Activated T-cell treated with anti-CD3 and anti-CD28 coated beads, Interleukin-2, amount 50 U/mL, for 24 hours (primary cell): ENCODE data around the gene TULP4.

ENCODE experiments used
- DNase-seq: peaks from one replicate; pipeline ENCODE4 v3.0.0-alpha.2; 2020
- H3K27ac Mint-ChIP-seq: 2 replicates; pipeline ENCODE4 v1.8.0; 2020; ENCODE audit warnings: mild to moderate bottlenecking, mixed read lengths
- H3K27me3 Mint-ChIP-seq: 2 replicates; pipeline ENCODE4 v1.8.0; 2020; ENCODE audit warnings: mixed read lengths
- H3K36me3 Mint-ChIP-seq: 2 replicates; pipeline ENCODE4 v1.8.0; 2020; ENCODE audit warnings: low read depth, mixed read lengths
- H3K4me1 Mint-ChIP-seq: 2 replicates; pipeline ENCODE4 v1.8.0; 2020; ENCODE audit warnings: low read depth, mixed read lengths
- H3K4me3 Mint-ChIP-seq: 2 replicates; pipeline ENCODE4 v1.8.0; 2020; ENCODE audit warnings: mild to moderate bottlenecking, moderate library complexity, mixed read lengths
- H3K9me3 Mint-ChIP-seq: 2 replicates; pipeline ENCODE4 v1.8.0; 2020; ENCODE audit warnings: mixed read lengths

Gene TULP4

GRCh38 chr6:158497620-158498019 is 185.4 kb downstream of the TULP4 start:
- no peak overlapping the region for H3K27ac Mint-ChIP-seq
- no peaks in the 10 kb centered on the region for H3K4me1 Mint-ChIP-seq
- no peaks in the 10 kb centered on the region for H3K27me3 Mint-ChIP-seq
- H3K36me3 Mint-ChIP-seq, result peaks cover 61% of the 10 kb centered on the region
- H3K4me3 Mint-ChIP-seq, result no peak overlapping the region
- no peaks in the 10 kb centered on the region for H3K9me3 Mint-ChIP-seq
- no peak for DNase-seq

GRCh38 chr6:158498362-158498761 is 186.1 kb downstream of the TULP4 start:
- Mint-ChIP-seq H3K4me1 (no peaks in the 10 kb centered on the region), H3K27ac (no peak overlapping the region), H3K4me3 (no peak overlapping the region), H3K27me3 (no peaks in the 10 kb centered on the region), H3K9me3 (no peaks in the 10 kb centered on the region), H3K36me3 (peaks cover 63% of the 10 kb centered on the region)
- DNase-seq, result no peak

GRCh38 chr6:158499601-158500000 is 187.3 kb downstream of the TULP4 start:
- DNase-seq, result no peak
- H3K4me3 Mint-ChIP-seq, result no peak overlapping the region
- no peaks in the 10 kb centered on the region for H3K27me3 Mint-ChIP-seq
- H3K36me3 Mint-ChIP-seq, result peaks cover 57% of the 10 kb centered on the region
- no peaks in the 10 kb centered on the region for H3K9me3 Mint-ChIP-seq
- no peaks in the 10 kb centered on the region for H3K4me1 Mint-ChIP-seq
- H3K27ac Mint-ChIP-seq, result no peak overlapping the region

GRCh38 chr6:158500016-158500735 is 187.9 kb downstream of the TULP4 start:
- H3K4me3 Mint-ChIP-seq, result no peak overlapping the region
- H3K27me3 Mint-ChIP-seq, result no peaks in the 10 kb centered on the region
- no peak overlapping the region for H3K27ac Mint-ChIP-seq

GRCh38 chr6:158501360-158502262 is 189.3 kb downstream of the TULP4 start:
- peaks cover 58% of the 10 kb centered on the region for H3K36me3 Mint-ChIP-seq

More at GRCh38 chr6:158500016-158500735, 187.9 kb downstream of the TULP4 start:
- Mint-ChIP-seq H3K36me3 (peaks cover 57% of the 10 kb centered on the region), H3K9me3 (no peaks in the 10 kb centered on the region), H3K4me1 (no peaks in the 10 kb centered on the region)
- no peak for DNase-seq

GRCh38 chr6:158502263-158502950 is 190.1 kb downstream of the TULP4 start:
- no peak for DNase-seq
- no peak overlapping the region for H3K27ac Mint-ChIP-seq
- H3K36me3 Mint-ChIP-seq, result peaks cover 63% of the 10 kb centered on the region
- H3K4me3 Mint-ChIP-seq, result no peak overlapping the region
- no peaks in the 10 kb centered on the region for H3K27me3 Mint-ChIP-seq
- no peaks in the 10 kb centered on the region for H3K9me3 Mint-ChIP-seq
- no peaks in the 10 kb centered on the region for H3K4me1 Mint-ChIP-seq

More at GRCh38 chr6:158501360-158502262, 189.3 kb downstream of the TULP4 start:
- Mint-ChIP-seq H3K9me3 (no peaks in the 10 kb centered on the region), H3K4me1 (no peaks in the 10 kb centered on the region), H3K27me3 (no peaks in the 10 kb centered on the region), H3K27ac (no peak overlapping the region), H3K4me3 (no peak overlapping the region)
- no peak for DNase-seq

GRCh38 chr6:158503222-158503621 is 191.0 kb downstream of the TULP4 start:
- H3K4me1 Mint-ChIP-seq, result no peaks in the 10 kb centered on the region
- no peak overlapping the region for H3K4me3 Mint-ChIP-seq
- H3K27me3 Mint-ChIP-seq, result no peaks in the 10 kb centered on the region
- no peak overlapping the region for H3K27ac Mint-ChIP-seq
- H3K36me3 Mint-ChIP-seq, result peaks cover 64% of the 10 kb centered on the region
- DNase-seq, result no peak
- H3K9me3 Mint-ChIP-seq, result no peaks in the 10 kb centered on the region

GRCh38 chr6:158503846-158504245 is 191.6 kb downstream of the TULP4 start:
- Mint-ChIP-seq H3K4me3 (no peak overlapping the region), H3K27me3 (no peaks in the 10 kb centered on the region), H3K9me3 (no peaks in the 10 kb centered on the region), H3K36me3 (peaks cover 59% of the 10 kb centered on the region), H3K4me1 (no peaks in the 10 kb centered on the region), H3K27ac (no peak overlapping the region)
- no peak for DNase-seq

- peaks cover 48% of the 10 kb centered on the region for H3K36me3 Mint-ChIP-seq
- DNase-seq, result no peak
- no peaks in the 10 kb centered on the region for H3K27me3 Mint-ChIP-seq
- H3K4me1 Mint-ChIP-seq, result no peaks in the 10 kb centered on the region
- no peak overlapping the region for H3K27ac Mint-ChIP-seq
- H3K4me3 Mint-ChIP-seq, result no peak overlapping the region
- no peaks in the 10 kb centered on the region for H3K9me3 Mint-ChIP-seq
These were observed 192.9 kb downstream of the TULP4 start for GRCh38 chr6:158505194-158505593.

- peak overlapping the region; percentile 12 for H3K27ac Mint-ChIP-seq
- no peaks in the 10 kb centered on the region for H3K27me3 Mint-ChIP-seq
- DNase-seq, result no peak
- H3K4me3 Mint-ChIP-seq, result no peak overlapping the region
- H3K9me3 Mint-ChIP-seq, result no peaks in the 10 kb centered on the region
- no peaks in the 10 kb centered on the region for H3K4me1 Mint-ChIP-seq
- H3K36me3 Mint-ChIP-seq, result peaks cover 36% of the 10 kb centered on the region
These were observed 194.3 kb downstream of the TULP4 start for GRCh38 chr6:158506601-158507000.

- DNase-seq, result no peak
- Mint-ChIP-seq H3K36me3 (peaks cover 32% of the 10 kb centered on the region), H3K27me3 (no peaks in the 10 kb centered on the region), H3K4me1 (no peaks in the 10 kb centered on the region), H3K4me3 (no peak overlapping the region), H3K9me3 (no peaks in the 10 kb centered on the region), H3K27ac (no peak overlapping the region)
These were observed 194.9 kb downstream of the TULP4 start for GRCh38 chr6:158507174-158507573.

GRCh38 chr6:158508450-158508849 is 196.2 kb downstream of the TULP4 start:
- DNase-seq, result no peak
- Mint-ChIP-seq H3K27ac (no peak overlapping the region), H3K36me3 (peaks cover 24% of the 10 kb centered on the region), H3K4me1 (no peaks in the 10 kb centered on the region), H3K9me3 (no peaks in the 10 kb centered on the region), H3K4me3 (no peak overlapping the region), H3K27me3 (no peaks in the 10 kb centered on the region)

- H3K36me3 Mint-ChIP-seq, result peaks cover 22% of the 10 kb centered on the region
- no peak overlapping the region for H3K27ac Mint-ChIP-seq
- no peak for DNase-seq
- H3K4me1 Mint-ChIP-seq, result peaks cover 8% of the 10 kb centered on the region
- no peak overlapping the region for H3K4me3 Mint-ChIP-seq
- H3K27me3 Mint-ChIP-seq, result no peaks in the 10 kb centered on the region
- no peaks in the 10 kb centered on the region for H3K9me3 Mint-ChIP-seq
These were observed 197.2 kb downstream of the TULP4 start for GRCh38 chr6:158509465-158509864.

- Mint-ChIP-seq H3K27ac (no peak overlapping the region), H3K27me3 (peaks cover 15% of the 10 kb centered on the region), H3K4me1 (peaks cover 24% of the 10 kb centered on the region), H3K36me3 (no peaks in the 10 kb centered on the region), H3K9me3 (no peaks in the 10 kb centered on the region), H3K4me3 (no peak overlapping the region)
- no peak for DNase-seq
These were observed 200.5 kb downstream of the TULP4 start for GRCh38 chr6:158512809-158513208.
